ENCODE measurements around the gene SLC35A3.

Gene SLC35A3

DNA sequence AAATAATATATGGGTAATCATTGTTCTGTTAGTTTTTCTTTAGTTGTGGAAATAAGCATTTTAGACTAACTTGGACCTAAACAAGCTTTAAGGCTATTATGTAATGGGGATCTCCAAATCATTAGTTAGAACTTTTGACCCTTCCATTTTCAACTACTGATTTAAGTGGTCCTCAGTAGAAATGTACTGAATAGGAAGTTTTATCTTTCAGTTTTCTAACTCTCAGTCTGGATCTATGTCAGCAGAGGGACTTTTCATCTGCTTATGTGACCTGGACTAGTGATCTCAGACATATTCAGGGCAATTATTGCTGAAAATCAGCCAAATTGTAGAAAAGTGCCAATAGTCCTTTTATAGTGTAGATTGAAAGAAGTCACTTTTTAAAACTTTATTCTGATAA lies 106.9 kb downstream of the SLC35A3 start:
- DNase-seq (ENCODE audit: low read depth in 2 of 2), result no peak

DNA sequence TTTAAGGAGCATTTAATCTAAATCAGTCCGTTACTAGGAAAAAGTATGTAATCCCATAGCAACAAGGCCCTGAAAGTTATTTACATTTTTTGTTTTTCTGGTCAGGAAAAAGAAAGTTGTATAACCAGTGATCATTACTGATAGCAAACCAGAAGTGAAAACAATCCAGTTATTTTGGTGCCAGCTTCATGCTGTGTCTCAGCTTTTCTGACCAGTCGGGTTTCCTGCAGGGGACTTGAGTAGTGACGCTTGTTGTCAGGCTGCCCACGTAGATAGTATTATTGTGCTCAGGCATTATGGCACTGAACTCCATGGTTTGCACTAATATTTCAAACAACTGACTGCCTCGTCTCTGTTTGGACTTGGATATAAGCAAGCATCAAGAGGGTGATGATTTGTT lies 107.7 kb downstream of the SLC35A3 start:
- no peak for DNase-seq (ENCODE audit: low read depth in 2 of 2)

DNA sequence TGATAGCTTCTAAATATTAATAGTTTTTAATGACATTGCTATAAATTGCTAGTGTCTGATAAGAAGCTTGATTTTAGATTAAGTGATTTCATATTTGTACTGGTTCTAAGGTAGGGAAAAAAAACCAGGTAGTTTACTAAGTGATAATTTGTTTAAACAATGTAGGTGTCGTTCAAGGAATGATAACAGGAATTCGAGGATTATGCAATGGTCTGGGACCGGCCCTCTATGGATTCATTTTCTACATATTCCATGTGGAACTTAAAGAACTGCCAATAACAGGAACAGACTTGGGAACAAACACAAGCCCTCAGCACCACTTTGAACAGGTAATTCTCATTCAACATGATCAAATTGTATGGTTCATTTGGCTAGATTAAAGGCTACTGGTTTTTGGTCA lies 110.5 kb downstream of the SLC35A3 start:
- DNase-seq (ENCODE audit: low read depth in 2 of 2), result no peak
